Mucosa of descending colon (tissue), 3 donors: ENCODE results near the gene PARD3B. TPM values are rescaled to one million over a fixed set of nuclear protein-coding genes. Genes with fewer than 3 reads are reported as not detected.

Source experiments
- ATAC-seq: fragments of 200-7000 bp; cut with Tn5 transposase; one replicate; pipeline ENCODE4 v1.9.1; 2020; ENCODE audit warnings: mild to moderate bottlenecking, moderate library complexity
- DNase-seq, 3 donors: peaks; one replicate each; pipeline ENCODE4 v3.0.0-alpha.2; 2020
- H3K36me3 ChIP-seq: fragments of 200-600 bp; one replicate; pipeline ENCODE4 v1.8.0; 2021; ENCODE audit warnings: low read depth, mild to moderate bottlenecking
- H3K4me1 ChIP-seq: fragments of 200-600 bp; one replicate; pipeline ENCODE4 v1.8.0; 2021; ENCODE audit warnings: low read depth, mild to moderate bottlenecking
- H3K4me3 ChIP-seq: fragments of 200-600 bp; one replicate; pipeline ENCODE4 v1.8.0; 2021; ENCODE audit warnings: mild to moderate bottlenecking
- H3K9me3 ChIP-seq: fragments of 200-600 bp; one replicate; pipeline ENCODE4 v1.8.0; 2021; ENCODE audit warnings: mild to moderate bottlenecking
- intact Hi-C, 2 donors: fragments of 100-400 bp; cut with DNase I in 1 of 2; cut with micrococcal nuclease in 1 of 2; formaldehyde crosslinking; loops; one replicate each; pipeline versions ENCODE4 v1.11.0 to v1.11.1; 2022; cut with DNase I, micrococcal nuclease
- total RNA-seq, 3 donors: library from RNA; stranded (reverse); fragmentation: NEBNext Ultra II Directional in 2 of 3; extraction: Animal tissue kit (Norgen Biotek cat#: 25700) in 2 of 3; gene quantifications; one replicate each; pipeline versions ENCODE4 v1.2.1 to v1.2.4, GENCODE V29; 2021 to 2023
- TF ChIP-seq, protein P1 (sequence below): fragments of 200-600 bp; IDR thresholded peaks from one replicate; pipeline ENCODE4 v1.8.0; 2022; ENCODE audit warnings: antibody characterized with exemption, mild to moderate bottlenecking
- donor health status: DM: no; HTN: no; CAD: no; lungs with moderate emphysema.
- donor health status: DM: no; HTN: no; CAD: no.
- donor health status: DM: no; HTN: yes; CAD: no.

PARD3B gene
- total RNA-seq, 3 donors from 2014 or later: 21.1 to 56.8 (median 44.0) TPM

DNA sequence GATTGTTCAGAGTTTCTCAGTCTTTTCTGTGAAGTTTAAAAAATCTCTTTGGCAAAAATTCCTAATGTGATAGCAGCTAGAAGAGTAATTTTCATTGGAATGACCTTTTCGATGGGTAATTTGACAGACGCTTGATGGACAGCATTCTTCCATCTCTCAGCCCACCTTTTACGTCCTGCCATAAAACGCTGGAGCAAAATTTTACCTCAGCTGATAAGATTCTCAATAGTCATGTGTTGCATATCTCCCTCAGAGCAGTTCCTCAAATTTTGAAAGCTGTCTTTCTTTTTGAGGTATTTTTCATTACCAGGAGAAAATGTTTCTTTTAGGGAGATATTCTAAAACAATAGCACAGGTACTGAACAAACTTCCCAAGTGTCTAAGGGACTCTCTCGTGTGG lies 441.4 kb downstream of the PARD3B start:
- no peak overlapping the region for H3K4me3 ChIP-seq
- TF ChIP-seq, protein P1, sequence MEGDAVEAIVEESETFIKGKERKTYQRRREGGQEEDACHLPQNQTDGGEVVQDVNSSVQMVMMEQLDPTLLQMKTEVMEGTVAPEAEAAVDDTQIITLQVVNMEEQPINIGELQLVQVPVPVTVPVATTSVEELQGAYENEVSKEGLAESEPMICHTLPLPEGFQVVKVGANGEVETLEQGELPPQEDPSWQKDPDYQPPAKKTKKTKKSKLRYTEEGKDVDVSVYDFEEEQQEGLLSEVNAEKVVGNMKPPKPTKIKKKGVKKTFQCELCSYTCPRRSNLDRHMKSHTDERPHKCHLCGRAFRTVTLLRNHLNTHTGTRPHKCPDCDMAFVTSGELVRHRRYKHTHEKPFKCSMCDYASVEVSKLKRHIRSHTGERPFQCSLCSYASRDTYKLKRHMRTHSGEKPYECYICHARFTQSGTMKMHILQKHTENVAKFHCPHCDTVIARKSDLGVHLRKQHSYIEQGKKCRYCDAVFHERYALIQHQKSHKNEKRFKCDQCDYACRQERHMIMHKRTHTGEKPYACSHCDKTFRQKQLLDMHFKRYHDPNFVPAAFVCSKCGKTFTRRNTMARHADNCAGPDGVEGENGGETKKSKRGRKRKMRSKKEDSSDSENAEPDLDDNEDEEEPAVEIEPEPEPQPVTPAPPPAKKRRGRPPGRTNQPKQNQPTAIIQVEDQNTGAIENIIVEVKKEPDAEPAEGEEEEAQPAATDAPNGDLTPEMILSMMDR: no peak
- no peaks in the 10 kb centered on the region for H3K36me3 ChIP-seq
- H3K4me1 ChIP-seq: no peaks in the 10 kb centered on the region
- ATAC-seq (no peak), DNase-seq (no peak)
- intact Hi-C loops: no loop called here
- no peaks in the 10 kb centered on the region for H3K9me3 ChIP-seq

DNA sequence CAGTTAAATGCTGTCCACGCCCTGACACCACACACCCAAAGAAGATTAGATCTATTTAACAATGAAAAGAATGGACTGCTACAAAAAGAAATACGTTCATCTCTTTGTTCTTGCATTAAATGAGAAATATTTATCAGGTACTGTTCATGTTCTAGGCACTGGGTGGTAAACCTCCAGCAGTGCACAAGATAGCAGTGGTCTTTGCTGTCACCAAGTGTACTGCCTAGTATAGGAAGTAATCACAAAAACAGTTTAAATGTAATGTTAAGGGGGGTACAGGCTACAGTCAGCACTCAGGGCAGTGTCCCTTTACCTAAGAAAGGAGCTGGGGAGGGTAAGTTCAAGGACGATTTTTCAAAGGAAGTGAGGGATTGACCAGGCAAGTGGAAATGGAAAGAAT lies 443.6 kb downstream of the PARD3B start:
- H3K36me3 ChIP-seq: no peaks in the 10 kb centered on the region
- DNase-seq (no peak), ATAC-seq (no peak)
- intact Hi-C loops: no loop called here
- no peak overlapping the region for H3K4me3 ChIP-seq
- TF ChIP-seq, protein P1: no peak
- no peaks in the 10 kb centered on the region for H3K9me3 ChIP-seq
- no peaks in the 10 kb centered on the region for H3K4me1 ChIP-seq

DNA sequence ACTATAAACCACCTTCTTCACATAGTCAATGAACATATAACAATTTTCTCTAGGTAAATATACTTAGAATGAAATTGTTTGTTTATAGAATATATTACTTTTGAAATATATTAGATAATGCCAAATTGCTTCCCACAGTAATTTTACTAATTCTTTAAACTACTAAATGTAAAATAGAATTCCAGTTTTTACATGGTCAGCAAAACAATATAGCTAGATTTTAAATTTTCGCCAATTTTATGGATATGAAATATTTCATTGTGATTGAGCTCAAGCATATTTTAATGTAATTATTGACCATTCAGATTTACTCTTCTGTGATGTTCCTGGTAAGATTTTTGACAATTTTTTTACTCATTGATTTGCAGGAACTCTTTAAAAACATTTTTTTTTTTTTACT lies 444.6 kb downstream of the PARD3B start:
- no peaks in the 10 kb centered on the region for H3K9me3 ChIP-seq
- no peaks in the 10 kb centered on the region for H3K4me1 ChIP-seq
- no peak for DNase-seq
- ATAC-seq: no peak
- H3K36me3 ChIP-seq: no peaks in the 10 kb centered on the region
- intact Hi-C loops: no loop called here
- H3K4me3 ChIP-seq: no peak overlapping the region
- TF ChIP-seq, protein P1: no peak

DNA sequence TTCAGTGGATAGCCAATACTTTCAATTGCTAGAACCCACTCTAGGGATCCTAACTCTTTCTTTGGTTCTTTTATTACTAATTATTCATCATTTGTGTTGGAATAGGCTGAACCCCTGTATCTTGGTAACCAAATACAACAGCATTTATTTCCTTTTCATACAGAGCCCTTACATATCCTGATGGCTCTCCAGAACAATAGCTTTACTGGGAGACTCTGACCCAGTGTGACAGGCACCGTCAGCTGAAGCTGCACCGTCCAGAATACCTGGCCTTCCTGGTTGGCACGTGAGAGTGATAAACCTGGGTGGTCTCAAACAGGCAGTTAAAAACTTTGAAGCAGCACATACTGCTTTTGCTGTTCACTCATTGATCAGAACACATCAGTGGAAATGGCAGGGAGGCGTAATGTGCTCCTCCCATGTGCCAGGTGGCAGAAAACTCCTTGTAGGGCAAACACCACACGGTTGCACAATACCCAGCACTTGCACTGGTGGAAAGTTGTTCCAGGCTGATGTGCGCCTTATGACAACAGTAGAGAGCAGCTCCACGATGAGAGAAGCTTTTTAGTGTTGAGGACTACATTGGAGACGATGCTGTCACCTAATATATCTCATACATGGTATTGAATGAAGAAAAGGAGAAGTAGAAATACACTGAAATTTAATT lies 456.2 kb downstream of the PARD3B start:
- Histone ChIP-seq H3K4me1 (no peaks in the 10 kb centered on the region), H3K9me3 (no peaks in the 10 kb centered on the region), H3K36me3 (no peaks in the 10 kb centered on the region), H3K4me3 (no peak overlapping the region)
- intact Hi-C loops: no loop called here
- ATAC-seq: no peak
- TF ChIP-seq, protein P1: no peak
- no peak for DNase-seq

DNA sequence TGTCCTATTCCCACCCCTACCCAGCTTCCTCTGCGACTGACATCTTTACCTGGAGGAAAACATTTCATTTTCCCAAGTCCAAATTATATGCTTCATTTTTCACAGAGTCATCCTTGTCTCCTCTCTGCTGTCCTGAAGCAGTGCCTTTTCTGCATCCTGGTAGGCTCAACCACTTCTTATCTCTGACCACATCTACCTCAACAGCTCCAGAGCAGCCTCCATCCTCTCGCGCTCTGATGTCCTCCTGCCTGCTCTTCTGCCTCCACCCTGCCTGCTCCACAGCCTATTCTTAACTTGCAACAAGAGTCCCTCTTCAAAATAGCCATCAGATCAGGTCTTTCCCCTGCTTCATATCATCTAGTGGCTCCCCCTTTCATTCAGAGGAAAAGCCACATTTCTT lies 457.1 kb downstream of the PARD3B start:
- intact Hi-C loops: no loop called here
- no peak for ATAC-seq
- H3K4me1 ChIP-seq: no peaks in the 10 kb centered on the region
- TF ChIP-seq, protein P1: no peak
- H3K9me3 ChIP-seq: no peaks in the 10 kb centered on the region
- no peaks in the 10 kb centered on the region for H3K36me3 ChIP-seq
- DNase-seq: no peak
- no peak overlapping the region for H3K4me3 ChIP-seq

DNA sequence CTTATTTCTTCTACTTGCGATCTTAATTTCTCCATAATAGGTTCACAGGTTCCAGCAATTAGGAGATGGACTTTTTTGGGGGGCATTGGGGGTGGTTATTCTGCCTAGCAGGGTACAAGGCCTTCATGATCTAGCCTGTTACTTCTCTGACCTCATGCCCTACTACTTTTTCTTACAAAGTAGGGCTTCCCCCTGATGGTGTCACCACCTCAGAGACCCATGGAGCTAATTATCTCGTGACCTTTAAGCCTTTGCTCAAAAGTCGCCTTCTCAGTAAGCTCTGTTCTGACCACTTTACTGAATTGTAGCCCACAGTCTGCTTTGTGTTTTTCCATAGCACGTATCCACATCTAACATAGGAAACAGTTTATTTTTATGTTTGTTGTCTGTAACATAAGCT lies 458.0 kb downstream of the PARD3B start:
- no peaks in the 10 kb centered on the region for H3K9me3 ChIP-seq
- H3K36me3 ChIP-seq: no peaks in the 10 kb centered on the region
- H3K4me3 ChIP-seq: no peak overlapping the region
- no peak for DNase-seq
- TF ChIP-seq, protein P1: no peak
- intact Hi-C loops: no loop called here
- ATAC-seq: no peak
- no peaks in the 10 kb centered on the region for H3K4me1 ChIP-seq
